Measurements from ENCODE around the gene SCGB3A1.

GRCh38 chr5:180586204-180586603 is 5.1 kb downstream of the SCGB3A1 start:
- TF ChIP-seq POLR2A (IDR thresholded peaks at IDR 0.05) = no peak
- no peak for TF ChIP-seq CTCF (IDR thresholded peaks at IDR 0.05)
- TF ChIP-seq POLR2AphosphoS5 (IDR thresholded peaks at IDR 0.05) = no peak
- no peak for TF ChIP-seq EP300 (IDR thresholded peaks at IDR 0.05)

All from stomach (tissue), 4 donors.